ENCODE data around the gene CREB5.

- TF ChIP-seq CTCF (IDR thresholded peaks at IDR 0.05) (no peak), POLR2A (IDR thresholded peaks at IDR 0.05) (no peak)
Observed at GRCh38 chr7:28602282-28602681, 190.0 kb downstream of the CREB5 start.
